ENCODE data around the gene LIN7A.
"Not testable (repeated sequence)": the region's sequence is repeated elsewhere in the genome, so short reads cannot be mapped to it uniquely, and the experiment has no call there.

The LIN7A gene

DNA sequence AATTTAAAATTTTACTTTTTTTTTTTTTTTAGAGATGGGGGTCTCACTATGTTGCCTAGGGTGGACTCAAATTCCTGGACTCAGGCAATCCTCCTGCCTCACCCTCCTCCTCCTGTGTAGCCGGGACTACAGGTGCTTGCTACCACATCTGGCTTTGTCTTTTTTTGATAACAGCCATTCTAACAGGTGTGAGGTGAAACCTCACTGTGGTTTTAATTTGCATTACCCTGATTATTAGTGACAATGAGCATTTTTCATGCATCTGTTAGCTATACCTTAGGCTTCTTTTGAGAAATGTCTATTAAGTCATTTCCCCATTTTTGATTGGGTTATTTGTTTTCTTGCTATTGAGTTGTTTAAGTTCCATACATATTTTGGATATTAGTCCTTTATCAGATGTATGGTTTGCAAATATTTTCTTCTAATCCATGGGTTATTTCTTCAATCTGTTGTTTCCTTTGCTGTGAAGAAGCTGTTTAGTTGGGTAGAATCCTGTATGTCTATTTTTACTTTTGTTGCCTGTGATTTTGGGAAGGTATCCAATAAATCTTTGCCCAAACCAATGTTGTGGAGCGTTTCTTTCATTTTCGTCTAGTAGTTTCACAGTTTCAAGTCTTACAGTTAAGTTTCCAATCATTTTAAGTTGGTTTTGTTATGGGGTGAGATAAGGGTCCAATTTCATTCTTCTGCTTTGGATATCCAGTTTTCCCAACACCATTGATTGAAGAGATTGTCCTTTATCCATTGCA is 134.9 kb downstream of the LIN7A start:
- DNase-seq: no peak

DNA sequence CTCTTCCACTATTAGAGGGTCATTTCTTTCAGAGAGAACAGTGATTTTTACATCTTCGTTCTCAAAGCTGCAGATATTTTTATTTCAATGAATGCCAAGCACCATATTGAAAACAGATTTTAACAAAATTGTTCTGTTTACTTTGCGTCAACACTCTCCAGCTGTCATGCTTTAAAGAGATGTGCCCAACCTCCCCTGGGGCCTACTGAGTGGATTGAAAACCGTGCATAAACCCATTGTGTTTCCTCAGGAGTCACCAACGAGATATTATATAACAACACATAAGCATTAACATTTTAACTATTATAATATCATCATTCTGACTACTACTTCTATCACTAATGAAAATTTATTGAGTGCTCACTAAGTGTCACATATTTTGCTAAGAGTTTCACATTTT is 139.5 kb downstream of the LIN7A start:
- DNase-seq: no peak

DNA sequence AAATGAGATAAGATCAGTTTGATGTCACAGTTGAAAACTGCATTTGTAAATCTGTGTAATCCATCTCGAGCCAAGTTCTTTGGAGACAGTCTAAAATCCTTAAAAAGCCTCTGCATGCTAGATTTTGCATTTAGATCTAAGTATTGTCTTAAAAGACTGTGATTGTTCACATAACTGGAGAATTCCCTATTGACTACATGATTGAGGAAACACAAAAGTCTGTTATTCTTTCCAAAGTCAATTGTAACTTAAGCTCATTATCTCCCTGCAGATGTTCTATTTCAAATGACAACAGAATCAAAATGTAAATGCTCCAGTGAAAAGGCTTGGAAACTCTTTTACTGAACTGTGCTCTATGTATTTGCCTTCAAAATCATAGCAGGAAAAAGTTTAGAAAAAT is 143.2 kb downstream of the LIN7A start:
- DNase-seq: no peak

DNA sequence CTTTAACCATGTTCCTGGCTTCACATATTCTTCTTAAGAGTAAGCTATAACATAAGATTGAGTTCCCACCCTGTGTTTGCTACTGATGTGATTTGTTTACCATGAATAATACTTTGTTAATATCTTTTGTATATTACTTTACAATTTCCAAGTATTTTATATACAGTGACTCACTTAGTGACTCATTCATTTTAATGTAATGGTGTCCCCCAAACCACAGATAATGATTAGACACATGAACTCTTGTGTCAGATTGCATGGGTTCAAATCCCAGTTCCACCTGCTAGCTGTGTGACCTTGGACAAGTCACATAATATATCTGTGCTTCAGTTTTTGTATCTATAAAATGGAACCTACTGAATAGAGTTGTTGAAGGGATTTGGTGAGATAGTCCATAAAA is 144.9 kb downstream of the LIN7A start:
- no peak for DNase-seq

DNA sequence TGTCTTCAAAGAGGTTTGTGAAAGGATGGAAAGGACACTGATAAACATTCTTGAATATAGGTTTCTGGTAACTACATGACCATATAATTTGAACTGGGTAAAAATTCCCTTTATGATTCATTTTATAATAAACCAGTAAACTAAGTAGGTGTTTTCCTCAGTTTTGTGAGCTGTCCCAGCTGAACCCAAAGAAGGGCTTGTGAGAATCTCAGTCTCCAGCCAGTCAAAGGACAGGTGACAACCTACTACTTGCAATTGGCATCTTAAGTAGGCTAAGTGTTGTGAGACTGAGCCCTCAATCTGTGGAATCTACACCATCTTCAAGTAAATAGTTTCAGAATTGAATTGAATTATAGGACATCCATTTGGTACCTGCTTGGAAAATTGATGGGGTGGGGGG is 145.9 kb downstream of the LIN7A start:
- DNase-seq: no peak

DNA sequence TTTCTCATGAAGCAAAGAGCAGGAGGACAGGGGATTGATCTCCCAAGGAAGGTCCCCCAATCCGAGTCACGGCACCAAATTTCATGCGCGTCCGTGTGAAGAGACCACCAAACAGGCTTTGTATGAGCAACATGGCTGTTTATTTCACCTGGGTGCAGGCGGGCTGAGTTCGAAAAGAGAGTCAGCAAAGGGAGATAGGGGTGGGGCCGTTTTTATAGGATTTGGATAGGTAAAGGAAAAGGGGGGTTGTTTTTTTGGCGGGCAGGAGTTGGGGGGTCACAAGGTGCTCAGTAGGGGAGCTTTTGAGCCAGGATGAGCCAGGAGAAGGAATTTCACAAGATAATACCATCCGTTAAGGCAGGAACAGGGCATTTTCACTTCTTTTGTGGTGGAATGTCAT is 149.3 kb downstream of the LIN7A start:
- DNase-seq: not testable (repeated sequence)

DNA sequence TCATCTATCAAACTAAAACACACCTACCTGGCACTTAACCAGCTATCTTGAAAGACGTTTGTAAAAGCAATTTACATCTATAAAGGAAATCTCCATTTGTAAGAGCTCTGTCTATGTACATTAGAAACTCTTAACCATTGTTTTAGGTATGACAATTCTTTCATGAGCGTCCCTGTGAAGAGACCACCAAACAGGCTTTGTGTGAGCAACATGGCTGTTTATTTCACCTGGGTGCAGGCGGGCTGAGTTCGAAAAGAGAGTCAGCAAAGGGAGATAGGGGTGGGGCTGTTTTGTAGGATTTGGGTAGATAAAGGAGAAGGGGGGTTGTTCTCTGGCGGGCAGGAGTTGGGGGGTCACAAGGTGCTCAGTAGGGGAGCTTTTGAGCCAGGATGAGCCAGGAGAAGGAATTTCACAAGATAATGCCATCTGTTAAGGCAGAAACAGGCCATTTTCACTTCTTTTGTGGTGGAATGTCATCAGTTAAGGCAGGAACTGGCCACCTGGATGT is 154.7 kb downstream of the LIN7A start:
- not testable (repeated sequence) for DNase-seq

DNA sequence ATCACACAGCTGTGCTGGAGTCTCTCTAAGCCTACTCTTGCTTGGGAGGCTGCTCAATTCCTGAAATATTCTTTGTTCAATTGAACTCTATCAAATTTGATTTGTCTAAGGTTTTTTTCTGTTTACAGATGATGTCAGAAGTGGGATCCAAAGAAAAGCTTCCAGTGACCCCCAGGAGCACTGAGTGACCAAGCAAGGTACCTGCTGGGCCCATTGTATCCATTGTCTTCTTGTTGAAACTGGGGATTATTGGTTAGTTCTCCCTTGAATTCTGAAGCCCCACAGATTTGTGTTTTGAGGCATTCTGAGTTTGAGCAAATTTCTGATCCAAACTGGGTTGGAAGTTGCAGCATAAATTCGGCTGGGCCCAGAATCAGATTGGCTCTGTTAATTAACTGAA is 156.4 kb downstream of the LIN7A start:
- DNase-seq: no peak

DNA sequence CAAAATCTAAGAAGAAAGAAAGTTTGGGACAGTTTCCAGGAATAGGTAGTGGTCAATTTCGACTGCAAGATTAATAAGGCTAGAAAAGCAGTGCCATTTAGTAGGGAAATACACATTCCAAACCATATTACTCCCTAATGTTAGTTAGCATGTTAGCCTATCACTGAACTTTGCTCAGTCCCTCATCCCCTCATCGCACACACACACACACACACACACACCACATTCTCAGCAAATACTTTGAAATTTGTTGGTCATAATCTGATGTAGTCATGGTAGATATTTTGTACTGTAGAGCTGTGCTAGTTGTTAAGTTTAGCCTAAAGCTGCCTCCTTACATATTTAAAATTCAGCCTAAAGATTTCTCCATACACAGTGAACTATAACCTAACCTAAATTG is 157.0 kb downstream of the LIN7A start:
- DNase-seq: no peak

DNA sequence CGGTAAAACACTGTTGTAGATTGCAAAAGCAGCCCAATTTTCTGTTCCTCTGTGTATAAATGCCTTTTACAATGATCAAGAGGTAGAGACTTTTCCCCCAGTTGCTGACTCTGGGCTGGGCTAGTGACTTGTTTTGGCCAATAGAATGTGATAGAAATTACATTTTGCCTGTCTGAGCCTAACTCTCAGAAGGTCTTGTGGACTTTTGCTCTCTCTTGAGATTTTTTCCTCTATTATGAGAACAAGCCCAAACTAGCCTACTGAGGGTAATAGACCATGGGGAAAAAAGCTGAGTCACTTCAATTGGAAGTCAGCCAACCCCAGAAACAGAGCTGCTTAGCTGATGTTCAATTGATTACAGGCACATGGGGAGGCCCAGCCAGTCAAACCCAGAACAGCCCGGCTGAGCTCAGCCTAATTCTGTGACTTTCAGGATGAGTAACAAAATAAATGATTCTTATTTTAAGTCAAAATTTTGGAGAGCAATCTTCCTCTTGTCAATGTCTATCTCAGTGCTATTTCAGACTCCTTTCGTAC is 159.7 kb downstream of the LIN7A start:
- DNase-seq: peak; percentile 95

DNA sequence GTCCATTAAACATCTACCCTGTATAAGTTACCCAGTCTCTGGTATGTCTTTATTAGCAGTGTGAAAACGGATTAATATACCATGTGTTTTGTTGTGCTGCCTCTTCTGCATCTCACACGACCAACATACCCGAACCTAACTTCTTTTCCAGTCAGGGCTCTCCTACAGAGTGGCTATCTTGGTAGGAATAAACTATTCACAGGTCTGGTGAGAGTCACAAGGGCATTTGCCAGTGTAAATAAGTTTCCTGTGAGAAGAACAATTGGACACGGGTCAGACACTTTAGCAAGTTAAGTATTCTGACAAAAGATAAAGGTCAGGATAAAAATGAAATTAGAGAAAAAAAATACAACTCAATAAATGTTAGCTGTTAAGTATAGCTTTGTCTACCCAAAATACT is 160.1 kb downstream of the LIN7A start:
- DNase-seq: no peak

DNA sequence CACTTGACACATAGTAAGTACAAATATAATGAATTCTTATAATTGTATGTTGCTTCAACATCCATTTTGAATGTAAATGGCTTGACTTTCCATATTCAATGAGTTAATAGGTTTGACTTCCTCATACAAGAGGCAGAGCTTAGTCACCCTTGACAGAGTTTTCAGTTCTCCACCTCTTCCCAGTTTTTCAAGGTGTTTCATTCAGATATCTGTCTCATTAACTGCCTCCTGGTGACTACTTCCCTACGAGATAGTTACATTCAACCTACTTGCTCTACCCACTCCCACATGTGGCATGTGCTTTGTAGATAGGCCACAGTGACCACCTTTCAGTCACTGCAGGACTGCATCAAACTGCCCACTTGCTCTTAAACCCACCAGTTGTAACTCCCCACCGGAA is 161.0 kb downstream of the LIN7A start:
- DNase-seq: no peak

DNA sequence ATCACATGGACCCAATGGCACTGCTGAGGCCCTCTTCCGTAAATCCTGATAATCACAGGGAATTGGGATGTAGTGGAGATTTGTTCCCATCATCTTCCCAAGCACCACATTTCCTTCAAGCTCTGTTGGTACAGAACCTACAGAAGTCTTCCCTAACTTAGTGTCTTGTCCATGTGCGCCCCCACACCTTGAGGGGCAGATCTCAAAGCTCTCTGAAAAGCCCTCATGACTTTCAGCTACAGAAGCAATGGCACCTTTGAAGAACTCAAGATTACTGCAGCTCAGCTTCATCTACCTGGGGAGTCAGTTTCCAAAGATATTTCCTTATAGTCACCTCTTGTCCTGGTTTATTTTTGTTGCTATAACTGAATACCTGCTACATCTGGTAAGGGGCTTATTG is 166.8 kb downstream of the LIN7A start:
- no peak for DNase-seq

DNA sequence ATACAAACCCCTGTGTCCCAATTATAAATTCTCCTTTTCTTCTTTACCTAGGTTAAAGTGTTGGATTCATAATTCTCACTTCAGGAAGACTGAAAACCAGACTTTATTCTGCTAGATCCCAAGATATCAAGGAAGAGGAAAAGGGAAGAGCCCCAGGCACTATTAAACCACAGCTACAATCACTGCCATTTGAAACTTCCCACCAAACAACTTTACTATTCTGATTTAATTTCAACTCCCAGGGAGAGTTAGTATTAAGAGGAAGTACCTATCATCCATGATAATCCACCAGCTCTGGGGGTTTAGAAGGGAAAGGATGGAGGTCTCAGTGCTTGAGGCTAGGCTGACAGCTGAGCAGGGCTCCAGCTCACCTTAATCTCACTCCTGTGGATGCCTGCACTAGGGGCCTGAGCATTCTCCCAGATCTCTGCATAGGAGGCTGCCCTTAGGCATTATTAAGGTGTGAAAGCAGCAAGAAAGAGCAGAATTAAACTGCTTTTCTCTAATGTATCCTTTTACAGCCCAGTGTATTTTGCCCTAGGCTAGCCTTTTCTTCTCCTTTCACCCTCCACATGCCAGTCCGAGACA is 168.1 kb downstream of the LIN7A start:
- no peak for DNase-seq

DNA sequence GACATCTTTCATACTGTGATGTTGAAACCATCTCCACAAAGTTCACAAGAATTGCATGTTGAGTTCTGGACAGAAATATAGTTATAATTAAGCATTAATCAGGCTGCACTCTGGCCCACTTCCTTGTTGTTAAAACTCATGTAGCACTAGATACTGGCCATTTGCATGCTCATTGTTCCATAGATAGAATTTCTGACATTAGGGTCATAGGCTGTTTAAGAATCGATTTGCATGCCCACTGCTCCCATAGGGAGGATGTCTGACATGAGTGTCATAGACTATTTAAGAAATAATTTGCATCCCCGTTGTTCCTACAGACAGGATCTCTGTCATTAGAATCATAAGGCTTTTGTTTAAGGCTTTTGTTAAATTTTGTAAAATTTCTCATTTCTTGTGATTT is 170.8 kb downstream of the LIN7A start:
- DNase-seq: no peak

DNA sequence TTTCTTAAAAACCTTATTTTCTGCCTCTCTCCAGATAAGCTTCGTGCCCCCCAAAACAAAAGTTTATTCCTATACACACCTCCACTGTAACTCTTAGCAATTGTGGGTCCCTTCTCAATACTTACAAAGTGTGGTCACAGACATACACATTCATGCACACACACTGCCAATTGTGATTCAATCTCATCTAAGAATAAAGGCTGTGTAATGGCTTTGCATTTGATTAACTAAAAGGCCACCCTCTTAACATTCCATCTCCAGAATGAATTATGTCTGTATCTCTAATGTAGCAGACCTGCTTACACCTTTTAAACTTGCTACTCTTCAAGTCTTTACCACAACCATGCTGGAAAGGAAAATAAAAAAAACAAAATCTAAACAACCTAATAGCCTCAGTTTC is 171.5 kb downstream of the LIN7A start:
- no peak for DNase-seq

DNA sequence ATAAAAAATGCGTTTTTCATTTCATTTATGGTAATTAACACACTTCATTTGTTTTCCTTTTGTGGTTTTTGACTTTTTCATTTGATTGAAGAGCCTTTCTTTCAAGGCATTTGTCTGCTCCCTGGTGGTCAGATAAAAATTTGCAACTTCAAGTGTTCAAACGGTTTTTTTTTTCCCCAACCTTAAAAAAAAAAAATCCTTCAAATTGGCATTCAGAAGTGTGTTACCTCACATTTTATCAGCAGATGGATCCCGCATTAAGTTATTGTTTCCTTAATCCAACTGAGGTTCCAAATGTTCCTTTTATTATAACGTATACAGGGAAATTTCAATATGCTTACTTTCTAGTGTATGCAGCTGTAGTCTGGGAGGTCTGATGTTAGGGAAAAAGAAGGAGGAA is 173.9 kb downstream of the LIN7A start:
- DNase-seq: peak; percentile 13

DNA sequence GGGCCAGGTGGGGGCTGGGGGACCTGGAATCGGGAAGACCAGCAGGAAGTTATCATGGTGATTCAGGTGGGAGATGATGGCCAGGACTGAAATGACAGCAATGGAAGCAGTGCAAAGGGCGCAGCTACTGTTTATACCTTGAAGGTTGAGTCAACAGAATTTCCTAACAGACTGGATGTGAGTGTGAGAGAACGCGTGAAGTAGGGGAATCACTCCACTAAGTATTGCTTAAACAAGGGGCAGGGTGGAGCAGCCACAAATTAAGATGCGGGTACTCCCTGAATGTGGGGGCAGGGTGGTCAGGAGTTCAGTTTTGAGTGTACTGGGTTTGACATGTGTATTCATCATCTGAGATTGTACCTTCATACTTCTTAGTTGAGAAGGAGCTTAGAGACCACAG is 175.9 kb downstream of the LIN7A start:
- DNase-seq: no peak

DNA sequence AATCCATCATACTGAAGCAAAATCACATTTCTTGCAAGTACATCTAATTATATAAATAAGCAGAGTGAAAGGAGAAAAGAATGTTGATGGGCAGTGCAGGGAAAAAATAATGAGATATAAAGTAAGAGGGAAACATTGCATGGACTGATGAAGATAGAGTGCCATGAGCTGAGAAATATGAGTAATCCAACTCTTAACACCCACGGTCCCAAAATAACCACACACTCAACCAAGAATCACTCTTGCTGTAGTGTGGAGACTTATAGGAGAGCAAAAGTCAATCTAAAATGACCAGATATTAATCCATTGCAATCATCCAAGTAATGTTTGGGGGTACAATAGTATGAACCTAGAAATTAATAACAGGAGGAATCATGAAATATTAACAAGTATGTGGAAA is 180.9 kb downstream of the LIN7A start:
- no peak for DNase-seq

DNA sequence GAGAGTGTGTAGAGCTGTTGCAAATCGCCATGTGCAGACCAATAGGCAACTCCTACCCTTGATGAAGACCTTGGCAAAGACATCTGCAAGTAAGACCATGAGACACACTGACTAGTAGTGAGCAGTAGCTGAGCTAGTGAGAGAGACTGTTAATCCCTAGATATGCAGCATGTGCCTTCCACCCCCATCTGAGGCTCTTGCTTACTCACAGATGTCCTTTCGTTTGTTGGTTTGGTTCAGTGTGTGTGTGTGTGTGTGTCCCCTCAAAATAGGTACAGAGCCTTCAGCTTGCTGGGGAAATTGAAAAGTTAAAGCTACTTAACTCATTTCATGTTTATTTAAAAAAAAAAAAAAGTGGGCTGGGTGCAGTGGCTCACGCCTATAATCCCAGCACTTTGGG is 183.5 kb downstream of the LIN7A start:
- DNase-seq: no peak

DNA sequence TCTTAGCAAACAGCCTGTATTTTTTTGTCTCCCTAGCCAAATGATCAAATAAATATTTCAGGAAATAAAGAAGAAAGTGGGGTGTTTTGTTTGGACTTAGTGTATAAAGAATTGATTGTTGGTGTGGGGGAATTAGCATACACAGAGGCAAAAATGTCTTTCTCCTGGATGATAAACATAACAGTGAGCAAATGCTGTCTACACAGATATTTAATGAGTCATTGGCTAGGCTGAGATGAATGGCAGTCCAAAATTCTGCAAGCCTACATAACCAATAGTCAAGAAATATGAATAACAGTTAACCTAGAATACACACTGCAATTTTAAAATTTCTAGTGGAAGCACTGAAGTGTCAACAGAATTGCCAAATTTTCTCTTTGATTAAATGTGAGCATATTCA is 185.3 kb downstream of the LIN7A start:
- no peak for DNase-seq

DNA sequence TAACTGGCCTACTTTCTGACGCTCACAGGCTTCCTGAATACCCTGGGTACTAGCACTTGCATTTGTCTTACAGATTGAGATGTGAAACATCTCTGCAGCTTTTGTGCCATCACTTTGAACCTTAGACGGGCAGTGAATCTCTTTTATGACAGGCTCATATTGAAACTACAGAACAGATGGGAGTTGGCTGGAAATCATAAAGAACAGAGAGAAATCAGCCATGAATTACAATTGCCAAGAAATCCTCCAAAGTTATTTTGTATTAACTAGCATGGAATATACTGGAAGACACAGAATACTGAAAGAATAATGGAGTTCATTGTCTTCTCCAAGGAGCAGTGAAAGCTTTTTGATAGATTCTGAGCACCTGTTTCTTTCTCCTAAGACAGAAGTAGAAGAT is 188.3 kb downstream of the LIN7A start:
- DNase-seq: no peak

DNA sequence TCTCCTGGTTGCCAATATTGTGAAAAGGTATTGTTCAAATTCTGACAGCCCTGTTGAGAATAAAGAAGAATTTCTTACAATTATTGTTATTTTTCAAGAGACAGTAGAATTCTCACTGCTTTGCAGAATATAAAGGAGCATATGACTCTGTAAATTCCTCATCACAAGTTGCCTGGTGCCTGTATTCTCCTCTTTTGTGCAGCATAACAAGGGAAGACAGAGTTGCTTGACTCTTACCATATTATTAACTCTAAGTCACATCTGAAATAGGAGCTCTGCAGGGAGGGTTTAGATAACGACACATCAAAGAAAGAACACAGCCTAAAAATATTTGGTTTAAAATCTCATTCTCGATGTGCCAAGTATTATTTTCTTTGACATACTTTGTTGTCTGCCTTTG is 189.9 kb downstream of the LIN7A start:
- DNase-seq: no peak

DNA sequence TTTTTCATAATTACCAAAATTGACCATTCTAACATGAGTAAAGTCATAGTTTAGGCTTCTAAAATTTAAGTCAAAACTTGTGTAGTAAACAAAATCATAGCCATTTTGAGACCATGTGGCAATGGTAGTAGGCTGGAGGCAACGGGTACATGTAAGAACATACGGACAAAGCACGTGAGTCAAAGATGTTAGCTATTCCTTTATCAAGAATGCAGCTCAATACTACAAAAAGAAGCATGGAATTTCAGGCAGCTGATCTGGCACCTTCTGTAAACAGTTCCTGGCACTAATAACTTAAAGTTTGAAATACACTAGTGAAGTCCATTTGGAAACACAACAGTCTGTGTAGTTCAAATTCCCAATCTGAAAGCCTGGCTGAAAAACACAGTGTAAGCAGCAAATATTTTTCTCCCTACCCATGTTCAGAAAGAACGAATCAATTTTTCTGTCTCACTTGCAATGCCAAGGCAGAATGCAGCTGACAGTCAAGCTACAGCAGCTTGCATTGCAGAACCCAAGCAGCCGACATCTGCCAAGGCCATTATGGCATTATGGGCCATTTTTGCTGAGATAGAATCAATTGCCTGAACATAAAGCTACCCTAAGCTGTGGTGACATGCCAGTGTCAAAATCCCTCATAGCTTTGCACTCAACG is 191.8 kb downstream of the LIN7A start:
- no peak for DNase-seq
